Stimulated activated CD4-positive, alpha-beta T cell treated with anti-CD3 and anti-CD28 coated beads, TNF-alpha, amount 100 ng/mL, for 48 hours (primary cell): Measurements from ENCODE around the gene KRT24.
"Not testable (repeated sequence)": the region's sequence is repeated elsewhere in the genome, so short reads cannot be mapped to it uniquely, and the experiment has no call there.

Experiments
- DNase-seq, 3 donors: peaks; one replicate each; pipeline ENCODE4 v3.0.0-alpha.2; 2020; ENCODE audit warnings: low read depth in 3 of 3

Gene KRT24

GRCh38 chr17:40703652-40704051 is at the start of gene KRT24:
Gene KRT24, minus strand, starts transcription at chr17:40703752. Its CDS starts 59 bp downstream, at chr17:40703693.
- no peak for DNase-seq

DNA sequence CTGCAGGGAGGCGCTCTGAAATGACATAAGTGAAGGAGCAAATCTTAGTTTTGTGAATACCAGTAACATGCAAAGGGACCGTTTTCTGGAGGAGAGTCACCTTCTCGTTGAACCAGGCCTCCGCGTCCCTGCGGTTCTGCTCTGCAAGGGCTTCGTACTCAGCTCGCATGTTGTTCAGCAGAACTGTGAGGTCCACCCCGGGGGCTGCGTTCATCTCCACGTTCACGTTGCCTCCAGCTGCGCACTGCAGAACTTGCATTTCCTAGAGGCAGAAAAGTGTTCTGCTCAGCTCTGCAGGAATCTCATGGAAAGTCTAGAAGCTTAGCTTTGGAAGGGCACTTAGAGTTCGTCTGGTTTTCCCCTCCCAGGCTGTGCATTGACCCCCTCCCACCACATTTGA is 47.5 kb upstream of the KRT24 start:
- DNase-seq, result no peak

DNA sequence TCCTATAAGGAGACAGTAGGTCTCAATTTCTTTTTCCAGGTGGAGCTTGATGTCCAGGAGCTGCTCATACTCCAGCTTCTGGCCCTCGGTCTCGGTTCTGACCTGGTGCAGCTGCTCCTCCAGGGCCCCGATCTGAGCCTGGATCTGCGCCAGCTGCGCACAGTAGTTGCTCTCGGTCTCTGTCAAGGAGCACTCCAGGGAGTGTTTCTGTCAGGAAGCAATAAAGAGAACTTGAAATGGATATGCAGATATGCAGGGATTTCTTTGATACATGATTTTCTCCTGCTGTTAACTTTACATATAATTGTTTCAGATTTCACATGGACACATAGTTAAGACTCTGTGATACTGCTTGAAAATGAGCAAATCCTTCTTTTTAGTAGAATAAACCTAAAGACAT is 46.8 kb upstream of the KRT24 start:
- DNase-seq, result no peak

- DNase-seq, result not testable (repeated sequence)
Observed at GRCh38 chr17:40748666-40749065, 45.1 kb upstream of the KRT24 start.

GRCh38 chr17:40738553-40738952 is 35.0 kb upstream of the KRT24 start:
- DNase-seq, result no peak

DNA sequence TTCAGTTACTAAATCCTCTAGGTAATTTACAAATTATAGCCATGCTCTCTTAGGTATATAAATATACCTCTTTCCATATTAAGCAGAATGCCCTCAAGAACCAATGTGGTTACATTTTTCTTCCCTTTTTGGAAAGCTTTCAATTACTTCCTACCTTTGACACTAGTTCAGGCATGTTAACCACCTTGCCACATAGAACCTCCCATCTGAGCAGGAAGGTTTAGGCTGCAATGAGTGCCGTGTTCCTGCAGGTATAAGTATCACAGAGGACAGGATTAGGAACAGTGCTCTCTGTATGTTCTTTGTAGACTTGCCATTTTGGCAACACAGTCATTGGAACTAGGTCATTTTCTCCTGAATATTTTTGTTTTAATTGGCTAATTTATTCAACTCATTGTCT is 31.5 kb upstream of the KRT24 start:
- no peak for DNase-seq

DNA sequence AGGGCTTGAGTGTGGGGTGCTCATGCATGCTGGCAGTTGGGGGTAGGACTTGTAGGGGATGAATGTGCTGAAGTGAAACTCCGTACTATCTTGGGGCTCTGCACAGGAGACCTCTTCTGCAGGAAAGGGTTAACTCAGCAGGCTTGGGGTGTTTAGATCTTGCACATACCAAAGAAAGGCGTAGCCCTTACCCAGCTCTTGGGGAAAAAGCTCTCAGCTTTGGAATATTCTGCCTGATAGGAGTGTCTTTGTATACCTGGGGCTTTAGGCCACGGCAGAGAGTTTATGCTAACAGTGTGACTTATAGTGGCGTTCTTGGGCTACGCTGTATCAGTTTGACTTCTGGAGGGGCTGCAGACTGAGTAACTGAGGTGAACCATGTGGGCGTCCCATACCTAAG is 30.5 kb upstream of the KRT24 start:
- DNase-seq, result no peak

- no peak for DNase-seq
Observed at GRCh38 chr17:40730970-40731369, 27.4 kb upstream of the KRT24 start.

DNA sequence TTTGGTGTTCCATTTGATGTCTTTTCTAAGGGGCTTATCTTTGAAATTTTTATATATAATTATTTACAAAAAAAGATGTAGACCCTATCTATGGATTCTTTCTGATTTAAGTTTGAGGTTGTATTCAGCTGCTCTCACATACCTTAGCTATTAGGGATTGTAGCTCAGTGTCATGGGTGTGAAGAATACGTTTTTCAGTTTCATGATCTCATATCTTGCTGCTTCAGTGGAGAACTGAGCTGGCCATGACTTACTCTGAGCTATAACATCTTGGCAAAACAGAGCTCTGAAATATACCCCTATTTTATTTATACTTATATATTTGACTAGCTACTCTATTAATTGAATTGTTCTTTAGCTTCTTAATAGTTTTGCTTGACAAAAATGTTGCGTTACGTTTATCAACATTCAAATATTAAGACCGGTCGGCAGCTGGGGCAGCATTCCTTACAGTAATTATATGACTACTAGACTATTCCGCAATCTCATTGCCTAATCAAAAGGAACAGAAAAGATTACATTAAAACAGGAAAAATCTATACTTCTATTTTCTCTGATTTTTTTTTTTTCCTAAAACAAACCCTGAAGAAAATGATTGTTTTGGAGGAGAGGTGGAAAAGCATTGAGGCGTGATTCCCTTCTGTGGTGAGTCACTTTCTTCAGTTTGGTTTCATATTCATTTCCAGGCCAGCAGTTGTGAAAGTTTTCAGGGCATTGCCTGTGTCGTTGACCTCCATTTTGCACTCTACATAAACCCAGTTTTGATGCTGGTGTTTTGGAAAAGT is 24.1 kb upstream of the KRT24 start:
- no peak for DNase-seq

DNA sequence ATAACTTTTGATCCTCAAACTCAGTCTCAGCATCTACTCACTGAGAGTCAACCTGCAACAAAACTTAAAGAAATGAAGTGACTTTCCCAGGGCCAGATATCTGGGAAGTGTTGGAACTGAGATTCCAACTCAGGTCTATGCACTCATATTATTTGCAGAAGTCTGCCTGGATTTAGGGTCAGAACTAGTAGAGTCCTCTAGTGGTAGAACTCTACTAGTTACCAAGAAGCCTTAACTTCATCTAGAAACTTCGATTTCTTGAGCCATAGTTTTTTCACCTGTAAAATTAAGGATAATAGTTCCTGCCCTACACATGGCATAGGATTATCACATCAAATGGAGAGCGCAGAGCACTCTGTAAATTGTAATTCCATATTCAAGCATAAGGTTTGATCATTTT is 23.4 kb upstream of the KRT24 start:
- DNase-seq, result no peak

- no peak for DNase-seq
Observed at GRCh38 chr17:40724656-40725055, 21.1 kb upstream of the KRT24 start.

GRCh38 chr17:40722241-40722640 is 18.7 kb upstream of the KRT24 start:
- DNase-seq, result no peak

DNA sequence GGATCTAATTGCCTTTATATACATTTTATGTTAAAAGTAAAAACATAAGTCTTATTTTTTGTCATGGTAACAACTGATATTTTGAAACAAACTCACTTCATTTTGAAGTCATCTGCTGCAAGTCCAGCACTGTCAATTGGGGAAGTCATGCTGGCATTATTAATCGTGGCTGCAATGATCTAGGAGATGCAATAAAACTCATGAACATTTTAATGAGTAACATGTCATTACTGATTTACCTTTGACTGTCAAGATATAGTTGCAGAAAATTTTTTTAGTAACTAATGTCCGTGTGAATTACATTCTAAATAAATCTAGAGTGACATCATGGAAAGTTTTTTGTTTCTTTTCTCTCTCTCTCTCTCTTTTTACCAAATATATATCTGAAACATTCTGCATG is 17.3 kb upstream of the KRT24 start:
- no peak for DNase-seq

GRCh38 chr17:40718930-40719329 is 15.4 kb upstream of the KRT24 start:
- no peak for DNase-seq

DNA sequence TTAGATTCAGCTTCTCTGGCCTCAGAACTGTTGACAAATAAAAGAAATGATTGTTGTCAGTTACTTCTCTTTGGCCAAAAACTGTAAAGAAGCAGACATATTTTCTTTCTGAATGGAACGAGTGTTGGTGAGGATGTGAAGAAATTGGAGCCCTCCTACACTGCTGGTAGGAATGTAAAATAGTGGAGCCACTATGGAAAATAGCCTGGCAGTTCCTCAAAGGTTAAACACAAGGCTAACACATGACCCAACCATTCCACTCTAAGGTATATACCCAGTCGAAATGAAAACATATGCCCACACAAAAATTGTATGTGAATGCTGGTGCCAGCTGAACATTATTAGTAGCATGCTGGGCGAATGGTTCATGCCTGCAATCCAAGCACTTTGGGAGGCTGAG is 14.2 kb upstream of the KRT24 start:
- no peak for DNase-seq

- no peak for DNase-seq
Observed at GRCh38 chr17:40714473-40714872, 10.9 kb upstream of the KRT24 start.

GRCh38 chr17:40707745-40708144 is 4.2 kb upstream of the KRT24 start:
- DNase-seq, result no peak

DNA sequence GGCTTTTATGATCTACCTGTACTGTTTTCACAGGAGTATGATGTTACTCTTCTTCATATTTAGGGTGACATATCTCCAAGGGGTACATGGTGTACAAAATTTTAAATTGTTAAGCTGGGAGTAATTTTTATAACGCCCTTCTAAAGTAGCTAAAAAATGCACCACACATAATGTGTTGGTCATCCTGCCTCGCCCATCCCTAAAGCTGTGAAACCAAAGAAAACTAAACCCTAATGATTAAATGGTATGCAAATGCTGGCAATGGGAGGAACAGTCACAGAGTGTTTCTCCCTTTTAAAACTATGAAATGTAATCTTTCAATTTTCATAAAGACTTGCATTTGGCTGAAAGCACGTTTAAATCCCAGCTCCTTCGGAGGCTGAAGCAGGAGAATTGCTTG is 2.0 kb upstream of the KRT24 start:
- no peak for DNase-seq

- DNase-seq, result no peak
Observed at GRCh38 chr17:40702271-40702670, 1.3 kb downstream of the KRT24 start.

DNA sequence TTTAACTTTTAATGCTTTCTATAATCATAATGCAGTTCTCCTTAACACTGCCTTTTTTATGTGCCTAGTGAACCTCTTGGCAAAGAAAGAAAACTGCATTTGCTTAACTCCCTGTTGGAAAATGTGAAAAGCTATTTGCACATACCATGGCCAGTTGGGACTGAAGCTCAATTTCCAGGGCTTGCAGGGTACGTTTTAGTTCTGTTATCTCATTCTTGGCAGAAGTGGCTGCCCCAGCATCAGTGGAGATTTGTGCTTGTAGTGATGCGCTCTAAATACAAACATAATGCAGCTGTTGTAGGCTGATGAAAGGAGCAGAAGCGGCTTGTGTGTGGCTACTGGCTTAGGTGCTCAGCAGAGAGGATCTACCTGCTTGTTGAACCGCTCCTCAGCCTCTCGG is 3.7 kb downstream of the KRT24 start:
- no peak for DNase-seq

DNA sequence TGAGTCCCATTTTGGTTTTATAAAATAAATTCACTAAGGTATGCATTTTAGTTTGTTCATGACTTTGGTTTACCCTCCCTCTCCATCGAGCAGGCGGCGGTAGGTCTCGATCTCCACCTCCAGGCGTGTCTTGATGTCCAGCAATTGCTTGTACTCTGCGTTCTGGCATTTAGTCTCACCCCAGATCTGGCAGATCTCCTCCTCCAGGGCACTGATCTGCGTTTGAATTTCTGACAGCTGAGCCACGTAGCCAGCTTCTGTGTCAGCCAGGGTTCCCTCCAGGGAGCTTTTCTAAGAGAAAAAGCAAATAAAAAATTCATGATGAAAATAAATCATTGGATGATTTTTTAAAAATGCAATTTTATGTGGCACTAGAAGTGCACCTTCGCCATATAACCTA is 4.2 kb downstream of the KRT24 start:
- no peak for DNase-seq

- DNase-seq, result no peak
Observed at GRCh38 chr17:40697297-40697696, 6.3 kb downstream of the KRT24 start.

- DNase-seq, result no peak
Observed at GRCh38 chr17:40696651-40697072, 6.9 kb downstream of the KRT24 start.

DNA sequence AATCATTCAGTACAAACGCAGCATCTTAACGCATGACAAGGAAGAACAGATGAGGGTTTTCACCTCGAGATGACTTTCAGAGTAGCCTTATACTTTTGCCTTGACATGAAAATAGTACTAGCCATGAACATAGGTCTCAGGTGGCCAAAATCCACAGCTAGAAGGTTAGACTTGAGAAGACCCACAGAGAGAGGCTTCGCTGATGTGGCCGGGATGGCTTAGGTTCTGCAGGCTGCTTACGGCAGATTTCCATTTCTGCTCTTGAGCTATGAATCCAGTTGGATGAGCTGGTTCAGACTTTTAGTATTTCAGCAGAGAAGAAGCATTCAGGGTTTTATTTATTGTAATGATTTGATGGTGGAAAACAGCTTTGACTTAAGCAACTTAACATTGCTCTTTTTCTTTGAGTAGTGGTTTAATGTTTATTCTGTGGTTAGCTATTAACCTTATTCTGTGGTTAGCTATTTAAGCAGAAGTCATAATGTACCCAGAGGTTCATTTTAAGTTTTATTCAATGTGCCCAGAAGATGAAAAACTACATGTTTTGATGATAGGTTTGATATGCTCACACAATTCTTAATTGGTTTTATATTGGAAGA is 7.6 kb downstream of the KRT24 start:
- no peak for DNase-seq
